ENCODE data around the gene BLTP3A. TPM values are rescaled to one million over a fixed set of nuclear protein-coding genes. Genes with fewer than 3 reads are reported as not detected.
A peak's percentile ranks its signal among the peaks of the same experiment; 100 is the strongest.
"Not testable (repeated sequence)": the region's sequence is repeated elsewhere in the genome, so short reads cannot be mapped to it uniquely, and the experiment has no call there.

BLTP3A gene
- total RNA-seq, 1 donor from 2014 or later, result 19.9 TPM

GRCh38 chr6:34810017-34810882 is 18.4 kb downstream of the BLTP3A start:
- no peaks in the 10 kb centered on the region for H3K36me3 Mint-ChIP-seq (ENCODE audit: low read depth)
- TF ChIP-seq CTCF (conservative IDR thresholded peaks at IDR 0.05), result no peak
- no peak overlapping the region for H3K4me3 Mint-ChIP-seq
- H3K4me1 Mint-ChIP-seq, result peaks cover 5% of the 10 kb centered on the region
- no peak for DNase-seq (ENCODE audit: low read depth, low spot score)
- no peak overlapping the region for H3K27ac Mint-ChIP-seq (ENCODE audit: unreplicated experiment)
- H3K9me3 Mint-ChIP-seq, result no peaks in the 10 kb centered on the region
- no peaks in the 10 kb centered on the region for H3K27me3 Mint-ChIP-seq (ENCODE audit: low read depth)

- no peak overlapping the region for H3K4me3 Mint-ChIP-seq
These were observed 19.2 kb downstream of the BLTP3A start for GRCh38 chr6:34810936-34811632.

GRCh38 chr6:34813028-34813713 is 21.3 kb downstream of the BLTP3A start:
- H3K27me3 Mint-ChIP-seq (ENCODE audit: low read depth), result no peaks in the 10 kb centered on the region
- H3K36me3 Mint-ChIP-seq (ENCODE audit: low read depth), result no peaks in the 10 kb centered on the region
- TF ChIP-seq CTCF (conservative IDR thresholded peaks at IDR 0.05), result no peak
- DNase-seq (ENCODE audit: low read depth, low spot score), result no peak
- no peaks in the 10 kb centered on the region for H3K9me3 Mint-ChIP-seq
- no peak overlapping the region for H3K4me3 Mint-ChIP-seq
- H3K27ac Mint-ChIP-seq (ENCODE audit: unreplicated experiment), result no peak overlapping the region
- peaks cover 13% of the 10 kb centered on the region for H3K4me1 Mint-ChIP-seq

More at GRCh38 chr6:34810936-34811632, 19.2 kb downstream of the BLTP3A start:
- no peaks in the 10 kb centered on the region for H3K36me3 Mint-ChIP-seq (ENCODE audit: low read depth)
- peaks cover 5% of the 10 kb centered on the region for H3K4me1 Mint-ChIP-seq
- no peak overlapping the region for H3K27ac Mint-ChIP-seq (ENCODE audit: unreplicated experiment)
- no peaks in the 10 kb centered on the region for H3K9me3 Mint-ChIP-seq
- no peaks in the 10 kb centered on the region for H3K27me3 Mint-ChIP-seq (ENCODE audit: low read depth)
- TF ChIP-seq CTCF (conservative IDR thresholded peaks at IDR 0.05), result no peak
- no peak for DNase-seq (ENCODE audit: low read depth, low spot score)

GRCh38 chr6:34816635-34817301 is 24.9 kb downstream of the BLTP3A start:
- Mint-ChIP-seq H3K27me3 (ENCODE audit: low read depth) (no peaks in the 10 kb centered on the region), H3K4me1 (peaks cover 17% of the 10 kb centered on the region), H3K36me3 (ENCODE audit: low read depth) (no peaks in the 10 kb centered on the region), H3K27ac (ENCODE audit: unreplicated experiment) (peak overlapping the region; percentile 35), H3K4me3 (no peak overlapping the region), H3K9me3 (no peaks in the 10 kb centered on the region)
- no peak for TF ChIP-seq CTCF (conservative IDR thresholded peaks at IDR 0.05)
- DNase-seq (ENCODE audit: low read depth, low spot score), result no peak

GRCh38 chr6:34817446-34817845 is 25.6 kb downstream of the BLTP3A start:
- no peak for DNase-seq (ENCODE audit: low read depth, low spot score)
- H3K9me3 Mint-ChIP-seq, result no peaks in the 10 kb centered on the region

GRCh38 chr6:34818872-34819570 is 27.1 kb downstream of the BLTP3A start:
- not testable (repeated sequence) for H3K4me3 Mint-ChIP-seq; H3K27me3 Mint-ChIP-seq (ENCODE audit: low read depth); H3K9me3 Mint-ChIP-seq; DNase-seq (ENCODE audit: low read depth, low spot score); H3K27ac Mint-ChIP-seq (ENCODE audit: unreplicated experiment); H3K36me3 Mint-ChIP-seq (ENCODE audit: low read depth)
- H3K4me1 Mint-ChIP-seq, result peaks cover 12% of the 10 kb centered on the region

More at GRCh38 chr6:34817446-34817845, 25.6 kb downstream of the BLTP3A start:
- no peak for TF ChIP-seq CTCF (conservative IDR thresholded peaks at IDR 0.05)
- no peaks in the 10 kb centered on the region for H3K27me3 Mint-ChIP-seq (ENCODE audit: low read depth)
- H3K27ac Mint-ChIP-seq (ENCODE audit: unreplicated experiment), result peak overlapping the region; percentile 16
- H3K4me3 Mint-ChIP-seq, result no peak overlapping the region
- H3K36me3 Mint-ChIP-seq (ENCODE audit: low read depth), result no peaks in the 10 kb centered on the region
- peaks cover 17% of the 10 kb centered on the region for H3K4me1 Mint-ChIP-seq
